IPS-15b (cell line): ENCODE results near the gene CELF4.
A peak's percentile ranks its signal among the peaks of the same experiment; 100 is the strongest.

ENCODE experiments used
- H3K27me3 ChIP-seq: one replicate; pipeline ENCODE4 v1.6.1; 2013; ENCODE audit warnings: low read length; ENCODE audit not compliant: control insufficient read depth, insufficient read depth
- H3K36me3 ChIP-seq: one replicate; pipeline ENCODE4 v1.6.1; 2013; ENCODE audit warnings: low read length; ENCODE audit not compliant: control insufficient read depth, insufficient read depth
- H3K4me1 ChIP-seq: one replicate; pipeline ENCODE4 v1.6.1; 2013; ENCODE audit warnings: mild to moderate bottlenecking, low read length; ENCODE audit not compliant: control insufficient read depth, insufficient read depth
- H3K4me3 ChIP-seq: one replicate; pipeline ENCODE4 v1.5.1; 2013; ENCODE audit warnings: low read depth, low read length
- H3K9ac ChIP-seq: one replicate; pipeline ENCODE4 v1.6.1; 2013; ENCODE audit warnings: low read depth, mild to moderate bottlenecking, low read length
- H3K9me3 ChIP-seq: one replicate; pipeline ENCODE4 v1.6.1; 2013; ENCODE audit warnings: mild to moderate bottlenecking, low read length; ENCODE audit not compliant: control insufficient read depth, insufficient read depth

CELF4 gene

DNA sequence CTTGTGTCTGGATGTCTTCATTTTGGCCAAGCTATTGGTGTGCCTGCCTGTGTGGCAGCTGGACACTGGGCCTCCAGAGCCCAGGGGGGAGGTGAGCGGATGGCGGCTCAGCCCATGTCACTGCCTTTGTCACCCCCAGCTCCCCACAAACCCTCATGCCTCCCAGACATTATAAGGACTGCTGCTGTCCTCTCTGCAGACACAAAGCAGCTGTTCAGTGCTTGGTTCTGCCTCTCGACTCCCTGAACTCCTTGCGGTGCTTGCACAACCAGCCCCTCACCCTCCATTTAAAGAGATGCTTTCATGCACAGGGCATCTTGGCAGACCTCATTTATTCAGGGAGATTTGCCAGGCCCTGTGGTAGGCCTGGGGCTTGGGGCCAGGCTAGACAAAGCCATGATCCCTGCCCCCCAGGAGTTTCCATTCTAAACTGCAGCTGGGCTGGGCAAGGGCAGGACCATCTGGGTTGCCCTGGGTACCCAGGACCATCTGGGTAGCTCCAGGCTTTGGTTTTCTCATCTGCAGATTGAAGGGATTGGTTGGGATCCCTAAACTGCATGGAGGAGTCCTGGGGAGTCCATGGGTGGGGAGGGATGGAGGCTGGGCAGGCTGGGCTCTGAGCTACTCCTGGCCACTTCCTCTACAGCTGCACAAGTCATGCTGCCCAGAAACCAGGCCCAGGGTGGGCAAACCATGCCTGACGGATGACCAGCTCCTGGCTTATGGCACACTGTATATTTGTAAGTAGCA is 168.5 kb downstream of the CELF4 start:
- Histone ChIP-seq H3K27me3 (peaks cover 39% of the 10 kb centered on the region), H3K4me1 (peaks cover 10% of the 10 kb centered on the region), H3K9me3 (no peaks in the 10 kb centered on the region), H3K4me3 (no peak overlapping the region), H3K36me3 (no peaks in the 10 kb centered on the region), H3K9ac (no peak overlapping the region)

DNA sequence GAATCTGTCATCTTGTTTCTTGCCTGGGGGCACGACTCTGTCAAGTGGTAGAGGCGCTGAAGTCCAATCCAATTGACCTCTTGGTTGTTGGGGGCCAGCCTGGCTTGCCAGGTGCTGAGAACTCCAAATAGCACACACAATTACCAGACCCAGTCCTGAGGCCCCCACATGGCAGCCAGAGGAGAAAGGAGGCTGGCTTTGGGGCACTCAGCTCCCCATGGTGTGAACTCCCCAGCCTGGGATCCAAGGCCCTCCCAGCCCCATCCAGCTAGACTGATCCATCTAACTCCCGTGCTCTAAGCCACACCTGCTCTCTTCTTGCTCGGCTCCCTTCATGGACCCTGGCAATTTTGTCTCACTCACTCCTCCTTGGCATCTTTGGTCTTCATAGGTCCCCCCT is 170.0 kb downstream of the CELF4 start:
- H3K4me3 ChIP-seq, result no peak overlapping the region
- peaks cover 49% of the 10 kb centered on the region for H3K27me3 ChIP-seq
- H3K4me1 ChIP-seq, result peaks cover 10% of the 10 kb centered on the region
- no peaks in the 10 kb centered on the region for H3K9me3 ChIP-seq
- no peak overlapping the region for H3K9ac ChIP-seq
- no peaks in the 10 kb centered on the region for H3K36me3 ChIP-seq

DNA sequence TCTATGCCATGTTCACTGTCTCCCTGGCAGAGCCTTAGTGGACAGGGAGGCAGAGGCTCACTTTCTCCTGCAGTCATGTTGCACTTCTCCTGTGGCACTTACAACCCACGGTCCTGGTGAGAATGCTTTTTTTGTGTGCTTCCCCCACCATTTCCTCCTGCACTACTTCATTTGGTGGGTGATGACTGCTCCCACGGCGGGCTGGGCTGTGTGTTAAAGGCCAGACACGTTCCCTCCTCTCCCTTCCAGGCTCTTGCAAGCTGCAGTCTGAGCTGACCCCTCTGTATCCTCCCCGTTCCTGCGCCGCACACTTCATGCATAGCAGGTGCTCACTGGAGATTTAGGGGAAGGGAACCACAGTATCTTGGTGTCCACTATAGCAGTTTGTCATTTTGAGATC is 170.5 kb downstream of the CELF4 start:
- H3K27me3 ChIP-seq, result peaks cover 49% of the 10 kb centered on the region
- no peak overlapping the region for H3K9ac ChIP-seq
- no peaks in the 10 kb centered on the region for H3K36me3 ChIP-seq
- peaks cover 10% of the 10 kb centered on the region for H3K4me1 ChIP-seq
- no peaks in the 10 kb centered on the region for H3K9me3 ChIP-seq
- no peak overlapping the region for H3K4me3 ChIP-seq

DNA sequence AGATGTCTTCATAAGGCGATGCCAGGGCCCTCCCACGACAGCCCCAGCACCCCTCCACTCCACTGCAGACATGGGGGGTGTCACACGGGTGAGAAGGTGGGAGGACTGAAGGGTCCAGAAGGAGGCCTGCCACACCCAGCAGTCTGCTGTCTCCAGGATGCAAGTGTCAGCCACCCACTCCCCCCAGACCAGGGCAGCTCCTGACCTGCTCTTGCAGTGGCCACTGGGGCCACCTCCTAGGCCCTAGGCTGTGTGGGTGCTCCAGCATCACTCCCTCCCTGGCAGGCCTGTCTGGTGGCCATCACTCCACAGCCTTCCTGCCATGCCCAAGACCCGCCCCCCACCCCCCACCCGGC is 171.0 kb downstream of the CELF4 start:
- Histone ChIP-seq H3K4me1 (peaks cover 10% of the 10 kb centered on the region), H3K27me3 (peaks cover 49% of the 10 kb centered on the region), H3K4me3 (peak overlapping the region; percentile 45), H3K36me3 (no peaks in the 10 kb centered on the region), H3K9me3 (no peaks in the 10 kb centered on the region), H3K9ac (no peak overlapping the region)

DNA sequence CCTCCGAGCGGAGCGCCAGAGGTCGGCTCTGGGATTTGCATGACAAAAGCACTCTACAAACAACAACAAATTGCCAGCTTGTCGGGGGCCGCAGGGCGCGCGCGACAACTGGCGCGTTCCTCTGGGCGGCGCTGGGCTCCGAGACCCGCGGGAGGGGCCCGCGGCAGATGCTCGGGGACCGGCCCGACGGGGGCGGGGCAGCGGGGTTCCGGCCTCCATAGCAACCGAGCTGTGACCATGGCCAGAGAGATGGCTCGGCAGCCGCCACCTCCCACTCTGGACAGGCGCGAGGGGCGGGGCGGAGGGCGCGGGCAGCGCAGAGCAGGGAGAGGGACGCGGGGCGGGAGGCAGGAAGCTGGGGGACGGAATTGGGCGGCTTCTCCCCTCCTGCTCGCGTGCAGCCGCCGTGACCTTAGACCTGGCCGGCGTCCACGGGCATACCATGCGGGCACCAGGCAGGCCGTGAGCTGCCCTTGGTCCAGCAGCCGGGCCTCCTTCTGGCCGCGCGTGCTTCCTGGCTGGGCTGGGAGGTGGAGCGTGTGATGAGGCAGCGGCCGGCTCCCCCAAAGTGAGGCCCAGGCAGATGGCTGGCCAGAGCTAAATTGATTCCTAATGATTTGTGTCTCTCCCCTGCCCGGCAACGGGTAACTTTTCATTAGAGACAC is 171.5 kb downstream of the CELF4 start:
- peaks cover 10% of the 10 kb centered on the region for H3K4me1 ChIP-seq
- no peaks in the 10 kb centered on the region for H3K9me3 ChIP-seq
- H3K4me3 ChIP-seq, result peak overlapping the region; percentile 45
- no peaks in the 10 kb centered on the region for H3K36me3 ChIP-seq
- no peak overlapping the region for H3K9ac ChIP-seq
- H3K27me3 ChIP-seq, result peaks cover 47% of the 10 kb centered on the region

DNA sequence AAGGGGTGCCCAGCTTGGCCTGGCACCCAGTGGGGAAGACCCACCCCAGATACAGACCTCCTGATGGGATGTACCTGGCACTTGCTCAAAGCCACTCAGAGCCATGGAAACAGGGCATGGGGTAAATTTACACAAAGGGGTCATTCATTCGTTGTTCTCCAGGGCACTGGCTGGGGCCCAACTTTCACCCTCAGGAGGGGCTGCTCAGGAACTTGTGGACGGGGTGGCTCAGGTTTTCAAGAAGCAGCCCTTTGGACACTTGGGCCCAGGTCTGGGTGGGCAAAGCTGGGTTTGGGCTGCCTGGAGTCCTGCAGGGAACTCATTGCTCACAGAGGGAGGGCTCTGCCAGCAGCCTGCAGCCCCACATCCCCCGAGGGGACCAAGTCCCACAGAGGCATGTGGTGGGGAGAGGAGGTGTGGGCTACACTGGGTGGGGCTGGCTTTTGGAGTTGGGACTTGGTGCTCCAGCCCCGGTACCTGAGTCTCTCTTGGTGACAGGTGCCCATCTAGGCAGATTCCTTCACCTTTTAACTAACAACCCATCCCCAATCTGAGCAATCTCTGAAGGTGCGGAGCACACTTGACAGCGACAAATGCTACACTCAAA is 172.3 kb downstream of the CELF4 start:
- no peaks in the 10 kb centered on the region for H3K36me3 ChIP-seq
- peak overlapping the region; percentile 41 for H3K4me3 ChIP-seq
- H3K27me3 ChIP-seq, result peaks cover 47% of the 10 kb centered on the region
- H3K4me1 ChIP-seq, result peaks cover 10% of the 10 kb centered on the region
- H3K9me3 ChIP-seq, result no peaks in the 10 kb centered on the region
- no peak overlapping the region for H3K9ac ChIP-seq

DNA sequence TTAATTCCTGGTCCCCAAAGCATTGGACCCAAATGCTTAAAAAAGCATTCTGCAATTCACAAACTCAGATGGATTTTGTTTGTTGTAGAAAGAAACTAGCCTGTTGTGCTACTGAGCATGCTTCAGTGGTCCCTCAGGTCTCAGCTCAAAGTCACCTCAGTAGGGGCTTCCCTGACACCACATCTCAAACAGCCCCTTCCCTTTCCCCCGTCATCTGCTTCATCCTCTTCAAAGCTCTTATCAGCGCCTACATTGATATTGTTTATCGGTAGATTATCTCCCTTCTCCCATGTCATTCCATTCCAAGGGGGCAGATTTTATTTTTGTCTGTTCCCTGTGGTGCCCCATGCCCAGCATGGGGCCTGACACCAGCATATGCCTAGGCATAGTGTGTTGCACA is 172.9 kb downstream of the CELF4 start:
- no peaks in the 10 kb centered on the region for H3K9me3 ChIP-seq
- H3K36me3 ChIP-seq, result no peaks in the 10 kb centered on the region
- peaks cover 10% of the 10 kb centered on the region for H3K4me1 ChIP-seq
- no peak overlapping the region for H3K4me3 ChIP-seq
- H3K9ac ChIP-seq, result no peak overlapping the region
- H3K27me3 ChIP-seq, result peaks cover 47% of the 10 kb centered on the region

DNA sequence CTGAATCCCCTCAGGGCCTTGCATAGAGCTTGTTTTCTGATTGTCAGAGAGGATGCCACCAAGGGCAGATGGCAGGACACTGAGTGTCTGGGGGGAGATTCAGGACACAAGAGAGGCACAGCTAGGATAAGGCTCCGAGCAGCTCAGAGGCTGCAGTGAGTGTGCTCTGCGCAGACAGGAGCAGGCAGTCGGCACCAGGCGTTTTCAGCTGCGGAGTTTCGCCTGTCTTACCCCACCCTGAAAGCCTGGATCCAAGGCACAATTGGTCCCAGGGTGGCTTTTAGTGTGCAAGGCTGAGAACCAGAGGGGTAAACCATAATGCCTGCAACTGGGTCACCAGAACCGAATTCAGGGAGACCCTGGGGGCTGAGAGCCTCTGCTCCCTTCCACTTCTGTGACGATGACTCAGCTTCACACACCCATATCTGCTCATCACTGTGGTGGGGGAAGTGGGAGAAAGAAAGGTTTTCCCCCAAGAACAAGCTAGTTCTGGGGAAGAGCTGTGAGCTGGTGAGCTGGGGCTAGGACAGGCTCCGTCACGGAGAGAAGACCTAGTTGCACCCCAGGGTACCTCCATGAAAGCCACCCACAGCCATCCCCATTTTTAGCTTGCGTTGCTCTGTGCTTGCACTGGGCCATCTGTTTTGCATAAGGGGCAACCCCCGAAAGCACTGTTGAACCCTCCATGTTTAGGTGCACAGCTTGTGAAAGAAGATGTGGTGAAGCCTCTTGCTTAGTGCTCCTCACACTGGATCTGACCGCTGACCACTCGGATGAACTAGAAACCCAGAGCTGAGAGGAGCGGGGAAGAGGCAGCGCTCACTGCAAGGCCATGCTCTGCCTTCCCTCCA is 173.7 kb downstream of the CELF4 start:
- Histone ChIP-seq H3K9me3 (no peaks in the 10 kb centered on the region), H3K9ac (no peak overlapping the region), H3K4me3 (no peak overlapping the region), H3K4me1 (peaks cover 10% of the 10 kb centered on the region), H3K27me3 (peaks cover 46% of the 10 kb centered on the region), H3K36me3 (no peaks in the 10 kb centered on the region)

DNA sequence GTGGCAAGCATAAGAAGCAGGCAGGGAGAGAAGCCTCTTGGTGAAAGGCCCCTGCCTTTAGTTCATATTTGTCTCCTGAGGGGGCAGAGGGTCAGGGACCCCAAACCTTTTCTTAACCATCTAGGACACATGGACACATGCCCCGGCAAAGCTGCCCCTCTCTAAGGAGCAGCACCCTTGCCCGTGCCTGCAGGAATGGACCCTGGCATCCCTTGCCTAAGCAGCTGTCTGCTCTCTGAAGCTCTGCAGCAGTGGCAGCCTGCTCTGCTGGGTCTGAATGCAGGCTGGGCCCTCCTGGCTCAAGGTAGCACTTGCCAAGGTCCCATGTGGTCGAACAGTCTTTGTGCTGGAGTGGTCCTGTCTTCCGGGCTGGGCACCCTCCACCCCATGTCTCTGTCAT is 174.4 kb downstream of the CELF4 start:
- H3K9ac ChIP-seq, result no peak overlapping the region
- no peaks in the 10 kb centered on the region for H3K36me3 ChIP-seq
- H3K4me3 ChIP-seq, result no peak overlapping the region
- H3K4me1 ChIP-seq, result peaks cover 10% of the 10 kb centered on the region
- H3K9me3 ChIP-seq, result no peaks in the 10 kb centered on the region
- H3K27me3 ChIP-seq, result peaks cover 38% of the 10 kb centered on the region

DNA sequence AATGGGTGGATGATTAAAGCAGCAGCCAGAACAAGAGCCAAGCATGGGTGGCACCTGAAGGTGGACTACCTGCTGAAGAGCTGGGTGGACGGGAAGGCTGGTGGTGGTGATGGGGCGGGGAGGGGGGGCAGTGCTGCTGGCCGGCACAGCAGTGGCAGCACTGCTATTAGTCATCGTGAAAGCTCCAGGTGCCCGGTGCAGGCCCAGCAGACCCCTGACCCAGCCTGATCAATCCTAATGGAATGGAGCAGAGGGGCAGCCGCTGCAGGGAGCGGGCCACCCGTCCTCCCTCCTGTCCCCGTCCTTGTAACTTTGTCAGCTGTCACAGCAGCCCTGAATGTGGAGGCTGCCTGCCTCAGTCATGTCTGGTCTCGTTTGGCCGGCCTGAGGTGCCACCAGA is 174.9 kb downstream of the CELF4 start:
- Histone ChIP-seq H3K27me3 (peaks cover 34% of the 10 kb centered on the region), H3K4me3 (no peak overlapping the region), H3K9me3 (no peaks in the 10 kb centered on the region), H3K4me1 (peaks cover 10% of the 10 kb centered on the region), H3K9ac (no peak overlapping the region), H3K36me3 (no peaks in the 10 kb centered on the region)

DNA sequence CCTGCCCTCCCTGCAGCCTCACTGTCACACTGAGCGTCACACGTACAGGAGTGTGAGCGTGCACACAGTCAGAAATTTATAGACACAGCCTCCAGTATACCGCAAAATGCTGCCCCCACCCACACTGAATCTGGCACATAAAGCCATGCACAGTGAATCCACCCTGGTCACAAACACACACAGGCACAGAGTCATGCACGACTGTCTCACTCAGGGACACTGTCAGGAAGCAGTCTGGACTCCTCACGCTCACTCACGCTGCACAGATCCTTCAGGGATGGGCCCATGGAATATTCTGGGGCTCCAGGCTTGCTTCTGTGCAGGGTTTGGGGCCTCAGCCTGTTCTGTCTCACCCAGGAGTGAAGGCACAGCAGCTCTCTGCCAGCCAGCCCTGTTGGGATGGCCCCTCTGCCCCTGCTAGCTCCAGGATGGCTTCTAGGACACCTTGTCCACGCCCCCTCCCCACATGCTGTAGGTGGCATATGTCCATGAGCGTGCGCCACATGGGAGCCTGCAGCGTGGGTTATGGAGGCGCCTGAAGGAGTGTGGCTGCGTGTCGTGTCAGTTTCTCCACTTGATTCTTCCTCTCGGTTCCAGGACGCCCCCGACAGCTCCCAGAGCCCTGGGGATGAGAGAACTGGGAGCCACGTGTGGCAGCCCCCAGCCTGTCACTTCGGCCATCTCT is 175.8 kb downstream of the CELF4 start:
- Histone ChIP-seq H3K36me3 (no peaks in the 10 kb centered on the region), H3K27me3 (peaks cover 25% of the 10 kb centered on the region), H3K9me3 (no peaks in the 10 kb centered on the region), H3K4me3 (no peak overlapping the region), H3K9ac (no peak overlapping the region), H3K4me1 (peaks cover 10% of the 10 kb centered on the region)
